ENCODE measurements around the gene CNGA2.

CNGA2 gene

DNA sequence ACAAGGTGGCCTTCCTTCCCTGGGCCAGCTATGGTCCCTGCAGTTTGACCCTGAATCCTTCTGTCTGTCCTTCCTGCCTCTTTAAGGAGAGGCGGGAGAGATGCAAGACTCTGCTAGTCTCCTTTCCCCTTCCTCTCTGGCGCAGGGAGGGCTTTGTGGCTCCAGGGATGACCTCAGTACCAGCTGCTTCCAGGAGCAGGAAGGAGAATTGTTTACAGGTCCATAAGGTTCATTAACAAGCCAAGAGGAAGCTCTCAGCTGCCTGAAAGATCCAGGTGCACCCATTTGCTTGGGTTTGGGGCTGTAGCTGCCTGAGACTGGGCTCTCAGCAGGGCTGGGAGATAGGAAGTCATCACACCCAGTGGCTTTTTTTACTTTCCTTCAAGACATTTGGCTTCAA lies 22.8 kb upstream of the CNGA2 start:
- no peak for DNase-seq (ENCODE audit: low read depth)

DNA sequence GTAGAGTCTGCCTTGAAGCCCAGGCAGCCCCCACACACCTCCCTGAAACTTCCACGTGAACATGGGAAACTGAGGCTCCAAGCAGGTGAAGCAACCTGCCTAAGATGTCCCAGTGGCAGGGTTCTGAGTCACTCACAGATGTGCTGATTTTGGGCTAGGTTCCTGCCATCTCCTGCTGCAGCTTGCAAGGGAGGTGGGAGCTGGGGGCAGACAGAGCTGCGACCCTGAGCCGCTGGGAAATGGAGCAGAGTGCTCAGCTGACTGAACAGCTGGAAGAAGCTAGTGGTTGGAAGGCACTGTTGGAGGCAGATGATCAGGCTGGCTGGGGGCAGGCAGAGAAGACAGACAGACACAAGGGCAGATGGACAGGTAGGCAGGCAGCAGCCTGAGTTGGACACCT lies 22.3 kb upstream of the CNGA2 start:
- no peak for DNase-seq (ENCODE audit: low read depth)

DNA sequence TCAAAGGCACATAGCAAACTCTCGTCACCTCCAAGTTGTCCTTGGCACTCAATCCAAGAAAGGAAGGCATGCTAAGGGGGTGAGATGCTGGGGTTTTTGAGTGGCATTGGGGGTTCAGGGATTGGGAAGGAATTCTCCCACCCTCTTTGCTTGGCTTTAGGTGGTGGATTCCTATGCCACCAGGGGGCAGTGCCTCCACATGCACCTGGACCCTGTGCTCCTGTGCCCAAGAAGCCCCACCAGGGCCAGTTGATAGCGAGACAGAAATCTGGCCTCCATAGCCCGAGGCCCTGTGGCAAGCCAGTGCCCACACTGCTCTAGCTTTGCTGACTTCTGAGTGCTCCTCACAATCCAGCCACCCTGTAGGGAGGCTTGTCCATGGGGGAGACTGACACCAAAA lies 20.7 kb upstream of the CNGA2 start:
- DNase-seq (ENCODE audit: low read depth) = no peak

DNA sequence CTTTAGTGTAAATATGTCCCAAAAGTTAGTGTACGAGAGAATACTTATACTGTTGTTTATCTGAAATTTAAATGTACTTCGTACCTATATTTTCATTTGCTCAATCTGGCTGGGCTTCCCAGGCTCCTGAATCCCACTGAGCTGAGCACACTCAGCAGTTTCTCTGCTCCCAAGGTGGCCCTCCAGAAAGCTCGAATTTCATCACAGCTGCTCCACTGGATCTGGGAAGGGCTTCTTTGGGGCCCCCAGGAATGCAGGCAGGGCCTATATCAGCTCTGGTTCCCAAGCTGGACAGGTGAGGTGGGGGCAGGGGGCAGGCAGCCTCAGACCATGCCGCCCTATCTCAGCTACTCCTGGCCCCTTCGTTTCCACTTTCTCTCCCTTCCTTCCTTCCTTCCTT lies 20.2 kb upstream of the CNGA2 start:
- DNase-seq (ENCODE audit: low read depth) = no peak

DNA sequence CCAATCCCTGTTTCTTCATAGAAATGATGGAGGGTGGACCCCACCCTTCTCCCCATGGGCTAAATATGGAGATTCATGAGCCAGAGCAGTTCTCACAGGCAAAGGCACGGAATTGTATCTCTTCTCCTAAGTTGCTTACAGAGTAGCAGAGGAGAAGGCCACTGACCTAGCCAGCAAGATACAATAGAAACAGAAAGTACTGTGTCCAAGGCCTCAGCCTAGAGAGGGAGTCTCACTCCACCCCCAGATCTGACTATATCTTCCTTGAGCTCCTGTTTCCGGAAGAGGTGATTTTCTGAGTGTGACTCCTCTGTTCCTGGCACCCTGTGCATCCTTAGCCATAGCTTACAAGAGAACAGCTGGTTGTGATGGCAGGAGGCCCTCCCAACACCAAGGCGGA lies 18.8 kb upstream of the CNGA2 start, which contains the start of gene FATE1:
TSS of gene FATE1 (plus strand) at position 284 of the 400 bp plus-strand sequence. CDS start at position 369, 85 bp downstream.
- DNase-seq (ENCODE audit: low read depth) = no peak

DNA sequence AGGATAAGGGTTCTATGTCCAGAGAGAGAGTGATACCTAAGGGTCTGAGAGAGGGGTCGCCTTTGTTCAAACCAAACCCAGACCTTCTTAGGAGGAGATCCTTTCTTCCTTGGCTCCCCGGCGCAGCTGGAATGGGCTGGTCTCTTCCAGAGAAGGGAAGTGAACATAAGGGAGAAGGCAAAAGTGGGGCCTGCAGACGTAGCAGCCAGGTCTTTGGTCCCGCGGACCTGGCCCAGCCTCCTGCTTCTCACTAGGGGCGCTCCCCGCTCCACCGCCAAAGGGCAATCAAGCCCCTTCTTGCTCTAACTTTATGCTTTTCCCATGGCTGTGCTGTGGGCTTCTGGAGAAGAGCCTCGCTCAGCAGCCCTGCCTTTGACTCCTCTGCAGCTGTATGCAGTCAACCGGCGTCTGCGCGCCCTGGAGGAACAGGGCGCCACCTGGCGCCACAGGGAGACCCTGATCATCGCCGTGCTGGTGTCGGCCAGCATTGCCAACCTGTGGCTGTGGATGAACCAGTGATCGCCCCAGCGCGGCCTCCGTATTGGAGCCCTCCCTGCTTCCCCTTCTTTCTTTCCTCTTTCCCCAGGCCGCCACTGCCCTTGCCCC lies 12.2 kb upstream of the CNGA2 start:
- no peak for DNase-seq (ENCODE audit: low read depth)

DNA sequence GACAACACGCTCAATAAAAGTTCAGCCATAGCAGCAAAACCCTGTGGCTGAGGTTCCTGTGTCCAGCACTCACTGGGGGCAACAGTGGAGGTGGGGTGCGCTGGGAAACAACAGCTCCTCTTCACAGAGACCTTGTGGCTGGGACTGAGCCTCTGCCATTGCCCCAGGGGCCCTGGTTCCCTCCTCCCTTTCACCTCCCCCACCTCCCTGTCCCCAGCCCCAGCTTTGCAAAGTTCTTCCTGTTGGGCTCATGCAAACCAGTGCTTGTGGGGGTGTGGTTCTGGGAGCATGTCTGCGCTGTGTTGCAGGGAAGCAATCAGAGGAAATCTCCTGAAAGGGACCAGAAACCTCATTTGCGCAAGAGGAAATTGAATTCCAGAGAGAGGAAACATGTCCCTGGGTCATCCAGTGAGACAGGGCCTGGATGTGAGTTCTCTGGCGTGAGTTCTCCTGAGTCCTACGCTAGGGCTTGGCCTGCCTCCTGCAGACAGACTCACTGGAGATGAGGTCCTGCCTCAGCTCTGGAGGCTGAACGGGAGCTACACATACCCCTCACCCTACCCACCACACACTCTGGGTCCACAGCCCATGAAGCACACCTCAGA lies 11.3 kb upstream of the CNGA2 start:
- no peak for DNase-seq (ENCODE audit: low read depth)

DNA sequence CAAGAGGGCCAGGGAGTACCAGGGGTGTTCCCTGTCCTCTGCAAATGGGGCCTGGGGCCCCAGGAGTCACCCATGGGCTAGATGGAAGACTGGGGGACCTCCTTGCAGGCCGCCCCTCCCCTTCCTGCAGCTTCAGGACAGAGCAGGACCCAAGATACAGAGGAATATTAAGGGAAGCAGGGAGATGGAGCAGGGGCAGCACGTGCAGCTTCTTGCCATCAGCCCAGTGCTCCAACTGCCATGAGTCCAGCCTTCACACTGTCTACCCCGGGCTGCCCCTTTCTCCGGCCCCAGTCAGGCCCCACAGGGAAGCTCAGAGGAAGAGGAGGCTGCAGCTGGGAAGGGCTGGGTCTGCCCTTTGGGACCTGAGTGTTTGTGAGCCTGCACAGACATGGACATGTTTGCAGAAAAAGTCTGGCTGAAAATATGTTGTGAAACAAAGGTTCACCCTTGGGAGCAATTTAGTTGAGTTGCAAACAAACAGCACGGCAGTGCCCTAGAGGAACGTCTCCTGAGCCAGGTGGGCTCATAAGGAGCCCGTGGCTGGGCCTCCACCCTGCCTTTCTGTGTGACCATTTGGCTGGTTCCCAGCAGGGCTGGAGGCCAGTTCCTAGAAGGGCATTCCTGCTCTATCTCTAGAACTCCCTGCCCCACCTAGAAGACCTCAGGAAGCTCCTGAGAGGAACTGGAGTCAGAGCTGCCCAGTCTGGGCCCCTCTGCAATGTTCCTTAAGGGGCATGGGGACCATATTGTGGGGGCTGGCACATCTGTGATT lies 9.8 kb upstream of the CNGA2 start:
- DNase-seq (ENCODE audit: low read depth) = no peak

- DNase-seq (ENCODE audit: low read depth) = no peak
Measured at GRCh38 chrX:151725338-151725614, 9.3 kb upstream of the CNGA2 start.

DNA sequence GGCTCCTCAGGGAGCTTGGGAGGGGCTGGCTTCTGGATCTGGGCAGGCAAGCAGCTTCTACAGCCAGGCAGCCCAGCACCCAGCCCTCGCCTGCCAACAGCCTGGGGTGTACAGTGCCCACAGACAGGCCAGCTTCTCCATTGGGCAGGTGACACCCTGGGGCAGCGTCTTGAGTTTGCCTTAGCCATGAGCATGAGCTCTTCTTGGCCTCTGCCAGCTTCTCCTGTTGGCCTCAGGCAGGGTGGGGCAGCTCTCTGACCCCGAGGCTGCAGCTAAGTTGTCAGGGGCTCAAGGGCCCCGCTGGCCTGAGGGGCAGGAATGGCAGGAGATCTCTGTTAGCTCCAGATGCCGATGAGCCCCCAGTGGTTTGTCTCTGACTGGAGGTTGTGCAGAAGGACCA lies 7.8 kb upstream of the CNGA2 start:
- no peak for DNase-seq (ENCODE audit: low read depth)

DNA sequence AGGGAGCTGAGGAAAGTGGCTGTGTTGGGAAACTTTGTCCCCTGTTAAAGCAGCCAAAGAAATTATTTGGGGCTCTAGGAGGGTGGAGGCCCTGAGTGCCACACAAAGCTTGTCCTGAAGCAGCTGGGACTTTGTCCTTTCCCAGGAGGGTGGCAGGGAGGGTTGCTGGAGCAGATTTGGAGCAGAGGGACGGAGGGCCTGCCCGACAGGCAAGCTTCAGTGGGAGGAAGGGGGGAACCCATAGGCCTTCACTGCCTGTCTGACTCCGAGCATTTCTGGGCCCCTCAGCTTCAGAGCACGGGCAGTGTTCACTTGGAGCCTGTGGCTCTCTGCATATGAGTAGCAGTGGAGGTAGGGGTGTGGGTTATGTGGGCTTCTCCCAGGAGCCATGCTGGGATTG lies 7.2 kb upstream of the CNGA2 start:
- DNase-seq (ENCODE audit: low read depth) = no peak

- no peak for DNase-seq (ENCODE audit: low read depth)
Measured at GRCh38 chrX:151729056-151729725, 5.4 kb upstream of the CNGA2 start.

GRCh38 chrX:151735219-151735618 lies 673 bp downstream of the CNGA2 start:
- no peak for DNase-seq (ENCODE audit: low read depth)

- no peak for DNase-seq (ENCODE audit: low read depth)
Measured at GRCh38 chrX:151736685-151737084, 2.1 kb downstream of the CNGA2 start.

GRCh38 chrX:151737494-151737893 lies 2.9 kb downstream of the CNGA2 start:
- no peak for DNase-seq (ENCODE audit: low read depth)

DNA sequence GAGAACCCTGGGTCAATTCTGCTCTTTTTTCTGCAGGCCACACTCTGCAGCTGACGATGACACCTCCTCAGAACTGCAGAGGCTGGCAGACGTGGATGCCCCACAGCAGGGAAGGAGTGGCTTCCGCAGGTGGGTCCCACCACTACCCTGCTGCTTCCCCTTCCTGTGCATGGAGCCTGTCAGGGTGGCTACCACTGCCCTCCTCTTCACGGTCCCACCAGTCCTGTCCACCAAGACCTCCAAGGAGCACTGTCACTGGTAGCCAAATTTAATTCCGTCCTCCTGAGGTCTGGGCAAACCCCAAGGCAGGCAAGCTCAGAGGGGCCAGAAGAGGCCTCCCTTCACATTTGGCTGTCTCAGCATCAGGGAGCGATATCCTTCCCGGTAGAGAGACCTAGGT lies 4.2 kb downstream of the CNGA2 start:
- no peak for DNase-seq (ENCODE audit: low read depth)

DNA sequence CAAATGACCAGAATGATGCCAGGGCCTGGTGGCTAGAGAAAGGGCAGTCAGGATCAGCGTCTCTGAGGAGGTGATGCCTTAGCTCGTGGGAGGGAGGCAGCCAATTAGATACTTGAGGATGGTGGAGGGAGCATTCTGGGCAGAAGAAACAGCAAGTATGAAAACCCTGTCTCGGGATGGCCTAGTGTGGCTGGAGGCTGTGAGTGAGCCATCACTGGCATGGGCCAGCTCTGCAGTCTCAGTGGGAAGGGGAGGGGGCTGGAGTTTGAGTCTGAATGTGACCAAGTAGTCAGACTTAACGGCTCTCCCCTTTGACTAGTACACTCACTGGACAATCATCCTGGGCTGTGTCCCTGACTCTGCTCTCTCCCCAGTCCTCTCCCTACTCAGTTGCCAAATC lies 7.1 kb downstream of the CNGA2 start:
- no peak for DNase-seq (ENCODE audit: low read depth)

- DNase-seq (ENCODE audit: low read depth) = no peak
Measured at GRCh38 chrX:151742311-151742710, 7.8 kb downstream of the CNGA2 start.

DNA sequence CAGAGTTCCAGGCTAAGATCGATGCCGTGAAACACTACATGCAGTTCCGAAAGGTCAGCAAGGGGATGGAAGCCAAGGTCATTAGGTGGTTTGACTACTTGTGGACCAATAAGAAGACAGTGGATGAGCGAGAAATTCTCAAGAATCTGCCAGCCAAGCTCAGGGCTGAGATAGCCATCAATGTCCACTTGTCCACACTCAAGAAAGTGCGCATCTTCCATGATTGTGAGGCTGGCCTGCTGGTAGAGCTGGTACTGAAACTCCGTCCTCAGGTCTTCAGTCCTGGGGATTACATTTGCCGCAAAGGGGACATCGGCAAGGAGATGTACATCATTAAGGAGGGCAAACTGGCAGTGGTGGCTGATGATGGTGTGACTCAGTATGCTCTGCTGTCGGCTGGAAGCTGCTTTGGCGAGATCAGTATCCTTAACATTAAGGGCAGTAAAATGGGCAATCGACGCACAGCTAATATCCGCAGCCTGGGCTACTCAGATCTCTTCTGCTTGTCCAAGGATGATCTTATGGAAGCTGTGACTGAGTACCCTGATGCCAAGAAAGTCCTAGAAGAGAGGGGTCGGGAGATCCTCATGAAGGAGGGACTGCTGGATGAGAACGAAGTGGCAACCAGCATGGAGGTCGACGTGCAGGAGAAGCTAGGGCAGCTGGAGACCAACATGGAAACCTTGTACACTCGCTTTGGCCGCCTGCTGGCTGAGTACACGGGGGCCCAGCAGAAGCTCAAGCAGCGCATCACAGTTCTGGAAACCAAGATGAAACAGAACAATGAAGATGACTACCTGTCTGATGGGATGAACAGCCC lies 9.3 kb downstream of the CNGA2 start:
- no peak for DNase-seq (ENCODE audit: low read depth)

- no peak for DNase-seq (ENCODE audit: low read depth)
Measured at GRCh38 chrX:151745651-151746050, 11.1 kb downstream of the CNGA2 start.

DNA sequence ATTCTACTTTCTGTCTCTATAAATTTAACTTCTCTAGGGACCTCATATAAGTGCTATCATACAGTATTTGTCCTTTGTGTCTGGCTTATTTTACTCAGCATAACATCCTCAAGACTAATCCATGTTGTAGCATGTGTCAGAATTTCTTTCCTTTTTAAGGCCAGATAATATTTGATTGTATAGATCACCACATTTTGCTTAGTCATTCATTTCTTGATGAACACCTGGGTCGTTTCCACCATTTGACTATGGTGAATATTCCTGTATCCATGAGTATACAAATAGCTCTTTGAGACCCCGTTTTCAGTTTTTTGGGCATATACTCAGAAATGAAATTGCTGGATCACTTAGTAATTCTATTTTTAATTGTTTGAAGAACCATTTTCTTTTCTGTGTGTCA lies 12.0 kb downstream of the CNGA2 start:
- DNase-seq (ENCODE audit: low read depth) = no peak

GRCh38 chrX:151750511-151750910 lies 16.0 kb downstream of the CNGA2 start:
- DNase-seq (ENCODE audit: low read depth) = no peak
